ENCODE measurements around the gene CHI3L1.
"Not testable (repeated sequence)": the region's sequence is repeated elsewhere in the genome, so short reads cannot be mapped to it uniquely, and the experiment has no call there.

Gene CHI3L1

DNA sequence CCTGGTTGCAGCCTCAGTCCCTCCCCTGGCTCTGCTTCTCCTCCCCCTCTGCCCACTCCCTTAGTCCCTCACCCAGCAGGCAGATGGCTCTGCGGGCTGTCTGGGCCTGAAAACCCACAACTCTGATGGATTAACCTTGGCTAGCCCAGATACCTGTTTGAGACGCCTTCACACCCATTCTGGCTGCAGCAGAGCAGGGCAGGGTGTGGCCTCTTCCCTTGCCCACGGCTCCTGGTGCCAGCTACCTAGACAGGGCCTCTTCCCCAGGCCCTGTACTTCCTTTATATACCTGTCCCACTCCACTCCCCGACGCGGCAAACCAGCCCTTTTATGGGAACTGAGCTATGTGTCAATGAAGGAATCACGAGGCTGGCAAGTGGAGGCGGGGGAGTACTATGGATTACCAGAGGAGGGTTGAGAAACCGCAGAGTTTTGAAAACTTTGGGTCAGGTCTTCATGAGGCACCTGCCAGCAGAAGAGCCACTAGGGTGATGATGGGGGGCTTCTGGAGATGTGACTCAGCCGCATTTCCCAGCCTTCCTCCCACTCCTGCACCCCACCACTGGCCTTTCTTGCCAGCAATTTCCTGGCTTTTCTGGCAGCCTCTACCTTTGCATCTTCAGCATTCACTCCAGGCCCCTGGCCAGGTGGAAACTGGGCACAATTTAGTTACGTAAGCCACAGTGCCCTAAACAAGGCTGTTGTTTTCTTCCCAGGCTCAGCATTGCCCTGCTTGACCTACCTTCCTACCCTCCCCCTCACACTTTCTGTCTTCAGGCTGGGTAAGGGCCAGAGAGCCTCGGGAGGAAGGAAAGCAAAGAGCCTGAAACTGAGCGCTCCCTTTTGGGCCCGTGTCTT is at the start of gene CHI3L1:
Gene CHI3L1 (minus strand): TSS at position 259 of the 858 bp plus-strand sequence. CDS start 81 bp downstream, at position 178.
- DNase-seq: no peak

- not testable (repeated sequence) for DNase-seq
Measured at GRCh38 chr1:203234901-203235300, 48.4 kb upstream of the CHI3L1 start.

DNA sequence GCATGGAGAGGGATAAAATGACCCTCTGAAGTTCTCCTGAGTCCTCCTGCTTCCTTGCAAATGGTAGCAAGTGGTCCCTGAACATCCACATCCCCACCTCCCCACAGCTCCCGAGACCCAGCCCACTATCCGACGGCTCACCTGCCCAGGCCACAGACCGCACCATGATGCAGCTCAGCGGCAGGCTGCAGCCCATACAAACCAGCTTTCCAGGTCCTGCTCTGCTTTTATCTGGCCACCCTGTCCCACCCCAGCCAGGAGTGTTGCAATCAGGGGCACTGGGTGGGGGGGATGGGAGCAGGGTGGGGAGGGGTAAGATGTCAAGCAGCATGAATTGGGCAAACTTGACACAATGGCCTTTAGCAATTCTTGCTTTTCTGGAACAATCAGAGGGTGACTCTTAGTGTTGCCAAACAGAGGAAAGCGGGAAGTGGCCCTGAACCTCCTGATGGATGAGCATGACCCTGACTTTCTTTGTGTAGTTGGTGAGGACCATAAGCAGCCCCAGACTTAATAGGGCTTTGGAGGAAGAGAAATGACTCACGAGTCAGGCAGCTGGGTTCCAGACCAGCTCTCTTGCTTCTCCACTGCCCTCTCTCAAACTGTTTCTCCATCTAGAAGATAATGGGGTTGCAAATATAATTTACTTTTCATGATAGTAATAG is 43.1 kb upstream of the CHI3L1 start, which contains the start of gene CHIT1:
Gene CHIT1 (minus strand): TSS at position 203 of the 665 bp plus-strand sequence. CDS start 37 bp downstream, at position 166.
- no peak for DNase-seq

- no peak for DNase-seq
Measured at GRCh38 chr1:203228670-203229069, 42.2 kb upstream of the CHI3L1 start.

- DNase-seq: no peak
Measured at GRCh38 chr1:203227371-203228083, 41.0 kb upstream of the CHI3L1 start.

- DNase-seq: no peak
Measured at GRCh38 chr1:203225071-203225470, 38.6 kb upstream of the CHI3L1 start.

DNA sequence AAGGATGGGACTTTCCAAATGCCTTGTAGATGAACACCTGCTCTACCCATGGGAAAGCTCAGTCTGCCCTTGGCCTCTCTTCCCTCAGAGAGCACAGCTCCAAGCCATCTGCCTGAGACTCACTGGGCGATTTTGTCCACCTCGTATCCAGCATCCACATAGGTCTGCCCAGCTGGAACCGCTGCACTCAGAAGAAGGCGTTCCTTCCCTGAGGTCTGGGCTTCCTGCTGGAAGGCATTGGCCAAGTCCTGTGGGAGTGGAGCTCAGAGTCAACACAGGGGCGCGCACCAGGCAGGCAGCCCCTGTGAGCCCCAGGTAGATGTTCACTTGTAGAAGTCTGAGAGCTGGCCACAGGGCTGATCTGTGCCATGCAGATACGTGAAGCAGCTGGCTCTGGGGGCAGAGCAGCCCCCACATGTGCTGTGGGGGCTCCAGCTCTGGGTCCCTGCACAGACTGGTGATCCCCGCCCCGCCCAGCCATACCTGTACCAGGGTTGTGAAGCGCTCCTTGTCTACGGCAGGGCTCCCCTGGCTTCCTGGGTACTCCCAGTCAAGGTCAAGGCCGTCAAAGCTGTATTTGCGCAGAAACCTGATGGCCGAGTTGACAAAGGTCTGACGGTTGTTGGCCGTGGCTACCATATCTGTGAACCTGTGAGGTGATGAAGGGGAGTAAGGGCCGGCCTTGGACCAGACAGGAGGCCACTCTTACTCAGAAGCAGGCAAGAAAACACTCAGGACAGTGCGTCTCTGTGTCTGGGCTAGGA is 36.7 kb upstream of the CHI3L1 start:
- DNase-seq: no peak

DNA sequence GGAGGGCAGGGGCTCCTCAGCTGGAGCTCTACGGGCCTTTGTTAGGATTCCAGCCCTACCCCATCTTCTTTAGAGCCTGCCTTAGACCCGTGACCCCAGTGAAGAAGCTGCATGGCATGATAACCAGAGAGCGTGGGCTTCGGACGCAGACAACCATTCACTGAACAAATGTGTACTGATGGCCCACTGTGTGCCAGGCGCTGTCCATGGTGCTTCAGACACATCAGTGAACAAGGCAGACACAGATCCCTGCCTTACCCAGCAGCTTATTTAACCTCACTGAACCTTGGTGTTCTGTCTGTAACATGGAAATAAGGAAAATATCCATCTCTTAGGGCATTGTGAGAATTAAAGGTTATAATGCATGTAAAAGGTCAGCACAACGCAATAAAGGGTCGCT is 33.4 kb upstream of the CHI3L1 start:
- no peak for DNase-seq

DNA sequence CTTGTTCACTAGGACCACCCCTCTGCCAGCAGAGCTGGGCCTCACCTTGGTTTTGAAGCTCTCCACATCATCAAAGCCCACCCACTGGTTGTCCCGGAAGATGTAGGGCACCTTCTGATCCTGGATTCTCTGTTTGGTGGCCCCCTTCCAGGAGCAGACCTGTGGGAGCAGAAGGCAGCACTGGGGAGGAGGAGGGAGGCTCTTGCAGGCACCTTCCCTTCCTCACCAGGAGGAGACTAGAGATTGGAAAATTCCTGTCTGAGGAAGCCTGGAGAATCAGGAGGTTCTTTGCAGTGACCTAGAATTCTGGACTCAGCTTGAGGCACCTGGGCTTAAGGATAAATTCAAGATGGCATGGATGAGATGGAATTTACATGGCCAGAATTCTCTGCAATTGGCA is 32.7 kb upstream of the CHI3L1 start:
- DNase-seq: no peak

DNA sequence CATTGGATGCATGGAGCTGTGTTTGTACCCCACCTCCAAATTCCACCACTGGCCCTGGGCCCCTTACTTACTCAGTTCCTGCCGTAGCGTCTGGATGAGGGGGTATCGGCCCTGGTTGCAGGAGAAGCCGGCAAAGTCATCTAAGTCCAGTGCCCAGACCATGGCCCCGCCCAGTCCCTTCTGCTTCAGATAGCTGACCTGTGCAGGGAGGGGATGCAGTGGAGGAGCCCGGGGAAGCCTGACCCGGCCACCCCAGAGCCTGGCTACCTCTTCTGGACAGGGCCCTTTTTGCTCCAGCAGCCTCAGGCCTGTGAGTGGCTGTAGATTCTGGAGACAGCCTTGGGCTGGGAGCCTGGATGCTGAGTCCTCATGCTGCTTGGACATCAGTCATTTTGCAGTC is 31.2 kb upstream of the CHI3L1 start:
- DNase-seq: no peak

DNA sequence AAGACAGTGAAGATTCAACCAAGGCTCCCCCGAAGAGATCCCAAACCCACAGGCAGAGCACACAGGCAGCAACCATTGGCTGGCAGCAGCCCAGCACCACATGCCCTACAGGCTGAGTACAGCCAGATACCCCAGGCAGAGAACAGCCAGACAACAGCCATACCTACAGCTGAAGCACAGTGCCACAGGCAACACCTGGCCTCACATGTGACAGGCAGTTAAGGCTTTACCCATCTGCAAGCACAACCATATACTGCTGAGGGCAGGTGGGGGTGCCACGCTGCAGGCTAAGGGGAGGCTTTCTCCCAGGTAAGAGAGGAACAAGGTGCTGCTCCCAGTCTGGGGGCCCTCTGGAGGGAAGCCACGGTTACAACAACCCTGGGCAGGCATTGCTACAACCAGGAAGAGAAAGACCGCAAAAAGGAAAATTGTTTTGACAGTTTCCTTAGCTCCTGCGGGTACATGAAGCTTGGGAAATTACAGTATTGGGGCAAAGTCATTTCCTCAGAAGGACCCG is 30.7 kb upstream of the CHI3L1 start:
- no peak for DNase-seq

GRCh38 chr1:203216274-203217138 is 30.0 kb upstream of the CHI3L1 start:
- peak; percentile 20 for DNase-seq

- DNase-seq: no peak
Measured at GRCh38 chr1:203215573-203215972, 29.1 kb upstream of the CHI3L1 start.

GRCh38 chr1:203214871-203215270 is 28.4 kb upstream of the CHI3L1 start:
- DNase-seq: no peak

- DNase-seq: no peak
Measured at GRCh38 chr1:203213126-203213525, 26.6 kb upstream of the CHI3L1 start.

DNA sequence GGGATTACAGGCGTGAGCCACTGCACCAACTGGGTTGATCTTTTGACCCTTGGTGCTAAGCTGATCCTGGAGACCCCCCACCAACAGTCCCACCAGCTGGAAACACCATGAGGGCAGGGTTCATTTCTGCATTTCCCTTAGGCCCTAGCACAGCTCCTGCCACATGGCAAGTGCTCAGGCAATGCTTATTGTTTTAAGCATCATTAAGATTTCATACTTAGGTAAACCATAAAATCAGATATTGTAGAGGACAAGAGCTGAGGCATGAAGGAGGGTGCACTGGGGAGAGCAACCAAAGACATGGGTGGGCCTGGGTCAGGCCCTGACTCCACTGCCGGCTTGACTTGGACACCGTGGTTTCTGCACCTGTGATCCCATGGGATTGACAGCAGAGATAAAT is 25.3 kb upstream of the CHI3L1 start:
- no peak for DNase-seq

- no peak for DNase-seq
Measured at GRCh38 chr1:203210988-203211387, 24.5 kb upstream of the CHI3L1 start.

- no peak for DNase-seq
Measured at GRCh38 chr1:203210350-203210749, 23.8 kb upstream of the CHI3L1 start.

- DNase-seq: no peak
Measured at GRCh38 chr1:203208181-203208580, 21.7 kb upstream of the CHI3L1 start.

- no peak for DNase-seq
Measured at GRCh38 chr1:203207751-203208150, 21.2 kb upstream of the CHI3L1 start.

GRCh38 chr1:203206129-203206687 is 19.7 kb upstream of the CHI3L1 start:
- DNase-seq: no peak
